Stimulated activated CD8-positive, alpha-beta memory T cell treated with anti-CD3 and anti-CD28 coated beads, Interleukin-4, amount 100 ng/mL, for 4 hours (primary cell): ENCODE results near the gene WDR27.
A peak's percentile ranks its signal among the peaks of the same experiment; 100 is the strongest.
"Not testable (repeated sequence)": the region's sequence is repeated elsewhere in the genome, so short reads cannot be mapped to it uniquely, and the experiment has no call there.

Experiments
- DNase-seq, 2 donors: peaks; one replicate each; pipeline ENCODE4 v3.0.0-alpha.2; 2020; ENCODE audit warnings: low read depth in 2 of 2, low spot score in 1 of 2

Gene WDR27

DNA sequence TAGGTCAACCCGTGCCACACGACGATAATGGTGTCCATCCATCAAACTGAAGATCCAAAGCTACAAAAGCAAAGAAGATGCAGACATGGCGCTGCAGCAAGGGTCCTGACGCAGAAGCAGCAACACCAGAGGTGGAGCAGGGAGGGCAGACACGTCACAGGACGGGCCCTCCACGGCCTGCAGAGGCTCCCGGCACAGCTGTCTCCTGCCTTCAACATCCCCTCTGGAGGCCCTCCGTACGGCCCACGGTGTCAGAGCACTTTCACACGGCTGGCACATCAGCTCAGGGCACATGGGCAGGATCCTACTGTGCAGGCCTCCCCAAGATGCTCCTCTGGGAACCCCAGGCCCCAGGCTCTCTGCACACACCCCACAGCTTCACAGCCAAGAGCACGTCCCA, 37.6 kb downstream of the WDR27 start:
- DNase-seq, result no peak

DNA sequence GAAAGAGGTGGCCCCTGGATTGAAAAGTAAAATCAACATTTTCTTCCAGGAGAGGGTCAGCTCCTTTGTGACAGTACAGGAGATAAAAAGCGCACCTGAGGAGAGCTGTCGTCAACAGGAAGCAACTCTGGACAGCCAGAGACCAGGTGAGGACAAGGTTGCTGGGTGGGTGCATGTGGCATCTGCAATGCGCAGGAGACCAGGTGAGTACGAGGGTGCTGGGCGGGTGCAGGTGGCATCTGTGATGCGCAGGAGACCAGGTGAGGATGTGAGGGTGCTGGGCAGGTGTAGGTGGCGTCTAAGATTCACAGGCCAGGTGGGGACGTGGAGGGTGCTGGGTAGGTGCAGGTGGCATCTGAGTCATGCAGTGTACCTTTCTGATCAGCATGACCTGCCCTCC, 38.4 kb downstream of the WDR27 start:
- no peak for DNase-seq

DNA sequence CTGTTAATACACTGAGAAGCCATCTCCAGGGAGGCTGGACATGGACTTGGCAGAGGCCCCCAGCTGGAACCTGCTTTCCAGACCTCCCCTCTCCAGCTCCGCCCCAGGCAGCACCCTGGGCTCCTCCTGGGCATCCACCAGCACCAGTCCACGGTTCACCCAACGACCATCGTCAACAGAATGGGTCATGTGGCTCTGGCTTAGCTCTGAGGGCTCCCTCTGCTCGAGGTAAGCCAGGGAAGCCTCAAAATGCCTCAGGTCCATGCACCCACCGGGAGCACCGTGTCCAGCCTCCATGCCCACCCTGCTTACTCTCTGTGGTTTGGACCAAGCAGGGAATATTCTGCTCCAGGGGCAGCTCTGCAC, 40.5 kb downstream of the WDR27 start:
- no peak for DNase-seq

DNA sequence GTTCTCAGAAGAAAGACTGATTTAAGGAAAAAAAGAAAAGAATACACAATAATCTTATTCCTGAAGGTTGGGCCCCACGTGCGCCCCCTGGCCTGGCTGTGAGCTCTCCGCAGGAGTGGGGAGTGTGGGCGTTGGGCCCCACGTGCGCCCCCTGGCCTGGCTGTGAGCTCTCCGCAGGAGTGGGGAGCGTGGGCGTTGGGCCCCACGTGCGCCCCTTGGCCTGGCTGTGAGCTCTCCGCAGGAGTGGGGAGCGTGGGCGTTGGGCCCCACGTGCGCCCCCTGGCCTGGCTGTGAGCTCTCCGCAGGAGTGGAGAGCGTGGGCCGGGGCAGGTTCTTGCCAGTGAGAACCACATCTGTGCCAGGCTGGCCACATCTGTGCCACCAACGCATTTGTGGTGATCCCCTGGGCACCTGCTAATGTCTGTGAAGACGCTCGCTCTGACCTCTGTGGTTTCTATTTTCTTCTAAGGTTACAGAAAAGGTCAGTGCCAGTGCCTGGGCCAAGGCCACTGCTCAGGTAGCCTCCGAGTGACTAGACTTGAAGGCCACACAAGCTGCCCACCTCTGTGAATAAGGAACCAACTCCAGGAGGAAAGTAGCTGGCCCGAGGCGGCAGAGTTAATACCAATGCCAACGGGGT, 41.0 kb downstream of the WDR27 start:
- DNase-seq, result no peak

DNA sequence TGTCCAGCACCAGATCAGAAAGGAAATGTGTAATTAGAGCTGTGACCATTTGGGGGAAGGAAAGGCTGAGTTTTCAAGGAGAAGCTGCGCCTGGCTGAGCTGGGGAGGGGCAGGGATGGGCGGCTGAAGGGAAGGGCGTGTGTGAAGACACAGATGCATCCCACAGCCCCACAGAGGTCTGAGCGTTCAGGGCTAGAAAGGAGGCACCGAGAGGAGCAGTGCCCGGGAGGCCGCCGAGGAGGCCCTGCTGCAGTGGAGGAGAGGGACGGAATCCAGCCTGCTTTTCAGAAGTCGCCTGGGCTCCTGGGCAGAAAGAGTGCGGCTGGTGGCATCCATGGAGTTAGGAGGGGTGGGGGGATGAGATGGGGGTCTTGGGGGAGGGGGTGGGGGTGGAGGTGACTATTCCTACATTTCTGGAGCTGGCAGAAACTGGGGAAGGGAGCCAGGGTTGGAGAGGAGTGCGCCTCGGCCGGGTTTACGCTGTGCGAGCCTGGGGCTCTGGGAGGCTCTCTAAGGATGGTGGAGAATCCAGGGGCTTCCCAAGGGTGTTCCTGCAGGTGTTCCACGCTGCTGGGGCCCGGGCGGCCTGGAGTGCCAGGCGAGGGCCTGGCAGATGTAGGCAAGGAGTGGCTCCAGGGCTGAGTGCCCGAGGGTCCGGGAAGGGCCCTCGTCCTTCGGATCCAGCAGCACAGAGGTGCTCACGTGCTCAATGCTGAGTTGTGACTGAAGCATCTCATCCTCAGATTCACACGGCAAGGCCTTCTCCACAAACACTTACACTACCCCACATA, 41.8 kb downstream of the WDR27 start:
- no peak for DNase-seq

DNA sequence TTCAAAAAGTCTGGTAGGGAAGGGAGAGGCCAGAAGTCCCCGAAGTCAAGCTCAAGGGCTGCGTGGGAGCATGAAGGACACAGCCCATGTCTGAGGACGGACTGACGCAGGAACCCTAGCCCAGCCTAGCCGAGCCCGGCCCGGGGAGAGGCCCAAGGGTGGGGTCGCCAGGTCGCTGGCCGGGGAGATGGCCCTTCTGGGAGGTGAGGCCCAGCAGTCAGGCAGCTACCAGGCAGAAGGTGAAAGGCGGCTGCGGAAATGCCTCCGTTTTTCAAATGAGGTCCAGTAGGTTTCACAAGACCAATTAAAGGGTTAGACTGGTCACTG, 44.6 kb downstream of the WDR27 start:
- no peak for DNase-seq

DNA sequence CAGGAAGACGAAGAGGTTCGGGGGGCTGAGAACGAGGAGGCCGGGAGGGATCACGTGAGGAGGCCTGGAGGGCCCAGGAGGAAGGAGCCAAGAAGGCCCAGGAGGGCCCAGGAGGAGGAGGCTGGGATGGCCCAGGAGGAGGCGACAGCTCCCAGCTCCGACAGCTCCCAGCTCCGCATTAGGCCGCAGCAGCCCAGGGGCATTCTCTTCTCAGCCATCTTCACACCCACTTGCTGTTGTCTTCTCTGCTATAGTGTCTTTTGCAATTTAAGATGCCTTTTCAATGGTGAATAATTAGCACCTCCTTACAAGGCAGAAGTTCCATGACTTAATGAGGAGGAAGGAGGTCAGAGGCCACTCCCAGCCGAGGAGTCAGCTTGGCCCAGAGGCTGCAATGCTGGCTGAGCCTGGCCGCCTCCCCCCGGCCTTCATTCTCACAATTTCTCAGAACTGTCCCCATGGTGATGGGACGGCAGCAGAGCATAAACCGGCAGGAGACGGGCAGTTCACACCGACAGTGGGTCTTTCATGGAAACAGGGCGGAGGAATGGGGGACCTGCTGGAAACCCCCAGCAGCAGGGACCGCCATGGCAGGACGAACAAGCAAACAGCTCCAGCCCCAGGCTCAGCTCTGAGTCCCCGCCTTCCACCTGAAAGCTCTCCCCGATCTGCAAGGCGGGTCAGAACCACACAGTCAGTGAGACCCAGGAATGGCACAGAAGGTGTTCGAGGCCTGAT, 45.1 kb downstream of the WDR27 start:
- no peak for DNase-seq

DNA sequence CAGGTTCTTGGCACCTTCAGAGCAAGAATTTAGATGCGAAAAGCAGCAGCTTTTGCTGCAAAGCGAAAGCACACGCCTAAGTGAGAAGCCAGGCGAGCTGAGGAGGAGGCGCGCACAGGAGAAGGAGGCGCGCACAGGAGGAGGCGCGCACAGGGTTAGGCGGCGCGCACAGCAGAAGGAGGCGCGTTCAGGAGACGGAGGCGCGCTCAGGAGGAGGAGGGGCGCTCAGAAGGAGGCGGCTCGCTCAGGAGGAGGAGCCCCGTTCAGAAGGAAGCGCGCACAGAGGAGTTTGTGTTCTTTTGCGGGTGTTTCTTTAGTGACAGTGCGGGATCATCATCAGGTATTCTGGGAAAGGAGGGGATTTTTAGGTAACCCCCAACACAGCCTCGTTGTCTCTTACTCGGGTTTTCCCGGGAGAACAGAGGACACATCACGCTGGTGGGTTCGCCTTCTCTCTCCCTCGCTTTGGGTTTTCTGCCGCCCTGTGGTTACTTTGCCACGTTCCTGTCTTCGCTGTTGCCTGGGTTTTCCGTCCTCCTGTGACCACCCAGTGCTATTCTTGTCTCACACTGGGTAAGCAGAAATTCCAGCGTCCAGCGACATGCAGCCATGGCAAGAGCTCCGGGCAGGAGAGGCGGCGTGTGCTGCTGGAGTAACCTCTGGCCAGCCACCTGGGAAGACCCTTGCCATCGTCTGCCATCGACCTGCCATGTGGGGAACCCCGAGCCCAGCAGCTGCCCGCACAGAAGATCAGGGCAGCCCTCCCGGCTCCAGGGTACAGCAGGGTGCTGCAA, 47.0 kb downstream of the WDR27 start:
- peak; percentile 13 to 45 for DNase-seq

DNA sequence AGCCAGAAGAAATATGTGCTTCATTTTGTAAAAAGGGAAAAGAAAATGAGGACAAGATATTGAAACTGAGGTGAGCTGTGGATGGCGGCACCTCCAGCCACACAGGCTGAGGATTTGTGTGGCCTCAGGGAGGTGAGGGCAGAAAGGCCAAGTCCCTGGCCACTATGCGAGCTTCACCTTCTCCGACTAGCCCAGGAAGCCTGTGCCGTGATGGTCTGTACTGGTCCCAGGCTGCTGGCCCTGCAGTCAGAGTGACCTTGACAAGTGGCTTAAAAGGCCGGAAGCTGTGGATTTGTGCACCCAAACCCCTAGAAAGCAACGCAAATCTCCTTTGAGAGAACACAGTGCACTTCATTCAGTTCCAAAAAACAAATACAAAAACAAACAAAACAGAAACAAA, 48.1 kb downstream of the WDR27 start:
- DNase-seq, result no peak

DNA sequence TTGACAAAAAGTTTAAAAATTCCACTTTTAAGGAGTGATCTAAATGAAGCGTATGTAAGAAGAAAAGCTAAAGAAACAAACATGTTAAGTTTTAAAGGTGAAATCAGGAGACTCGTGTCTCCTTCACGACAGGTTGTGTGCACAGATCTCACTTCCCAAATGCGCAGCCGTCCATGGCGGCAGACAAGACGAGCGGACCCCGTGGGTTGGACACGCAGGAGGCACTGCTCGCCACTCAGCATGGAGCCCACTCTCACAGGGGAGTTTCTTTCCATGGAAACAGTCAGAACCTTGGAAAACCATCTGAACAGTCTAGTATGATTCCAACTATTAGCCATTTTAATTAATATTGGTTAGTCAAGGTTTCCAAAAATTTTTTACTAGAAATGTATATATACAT, 48.9 kb downstream of the WDR27 start:
- no peak for DNase-seq

DNA sequence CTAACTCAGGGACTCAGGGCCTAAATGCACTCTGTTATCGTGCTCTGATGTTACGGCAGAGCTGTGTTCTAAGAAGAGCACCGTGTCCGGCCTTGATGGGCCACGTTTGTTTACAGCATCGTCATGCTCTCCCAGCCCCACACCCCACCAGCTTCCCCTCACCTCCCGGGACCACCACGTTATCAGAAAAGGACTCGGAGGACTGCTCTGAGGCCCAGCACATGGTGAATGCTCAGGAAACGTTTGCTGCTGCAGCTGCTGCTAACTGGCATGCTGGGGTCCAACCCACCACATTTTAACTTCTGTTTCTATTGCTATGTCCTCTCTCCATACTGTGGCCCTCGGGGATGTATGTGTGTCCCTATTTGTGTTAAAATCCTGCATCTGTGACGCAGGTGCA, 50.3 kb downstream of the WDR27 start:
- DNase-seq, result no peak

DNA sequence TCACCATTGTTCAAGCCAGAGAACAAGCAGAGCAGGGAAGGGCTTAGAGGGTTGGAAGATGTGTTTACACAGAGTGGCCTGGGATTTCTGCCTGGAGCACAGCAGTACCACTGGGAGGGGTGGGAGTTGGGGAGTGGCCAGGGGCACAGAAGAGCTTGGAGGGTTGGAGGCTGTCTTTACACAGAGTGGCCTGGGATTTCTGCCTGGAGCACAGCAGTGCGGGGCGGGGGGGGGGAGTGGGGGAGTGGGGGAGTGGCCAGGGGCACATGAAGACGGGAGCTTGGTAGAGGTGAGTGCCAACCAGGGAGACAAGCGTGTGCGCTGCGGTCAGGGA, 50.9 kb downstream of the WDR27 start:
- no peak for DNase-seq

DNA sequence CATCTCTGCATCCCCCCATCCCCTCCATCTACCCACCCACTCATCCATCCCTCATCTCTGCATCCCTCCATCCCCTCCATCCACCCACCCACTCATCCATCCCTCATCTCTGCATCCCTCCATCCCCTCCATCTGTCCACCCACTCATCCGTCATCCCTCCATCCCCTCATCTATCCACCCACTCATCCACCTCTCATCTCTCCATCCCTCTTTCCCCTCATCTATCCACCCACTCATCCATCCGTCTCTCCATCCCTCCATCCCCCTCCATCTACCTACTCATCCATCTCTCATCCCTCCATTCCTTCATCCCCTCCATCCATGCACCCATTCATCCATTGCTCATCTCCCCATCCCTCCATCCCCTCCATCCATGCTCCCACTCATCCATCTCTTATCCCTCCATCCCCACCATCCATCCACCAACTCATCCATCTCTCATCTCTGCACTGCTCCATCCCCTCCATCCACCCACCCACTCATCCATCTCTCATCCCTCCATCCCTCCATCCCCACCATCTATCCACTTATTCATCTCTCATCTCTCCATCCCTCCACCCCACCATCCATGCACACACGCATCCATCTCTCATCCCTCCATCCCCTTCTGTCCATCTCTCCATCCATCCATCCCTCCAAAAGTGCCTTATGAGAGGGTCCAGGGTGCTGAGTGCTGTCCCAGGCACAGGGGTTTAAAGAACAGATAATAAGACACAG, 51.4 kb downstream of the WDR27 start:
- DNase-seq, result no peak

DNA sequence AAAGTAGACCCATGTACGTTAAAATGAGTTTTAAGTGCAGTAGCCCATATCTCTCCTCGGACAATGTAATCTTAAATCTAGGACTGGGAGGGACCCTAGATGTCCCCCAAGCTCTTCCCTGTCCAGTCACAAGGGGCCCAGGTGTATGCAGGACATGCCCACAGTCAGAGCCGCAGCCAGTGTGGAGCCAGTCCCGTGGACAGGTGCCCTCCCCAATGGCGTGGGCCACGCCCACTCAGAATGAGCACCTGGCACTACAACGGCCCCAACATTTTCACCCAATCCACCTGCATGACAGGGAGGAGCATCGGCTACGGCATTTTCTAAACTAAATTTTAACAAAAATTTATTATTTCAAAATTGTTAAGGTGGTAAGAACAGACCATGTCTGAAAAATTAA, 53.2 kb downstream of the WDR27 start:
- no peak for DNase-seq

DNA sequence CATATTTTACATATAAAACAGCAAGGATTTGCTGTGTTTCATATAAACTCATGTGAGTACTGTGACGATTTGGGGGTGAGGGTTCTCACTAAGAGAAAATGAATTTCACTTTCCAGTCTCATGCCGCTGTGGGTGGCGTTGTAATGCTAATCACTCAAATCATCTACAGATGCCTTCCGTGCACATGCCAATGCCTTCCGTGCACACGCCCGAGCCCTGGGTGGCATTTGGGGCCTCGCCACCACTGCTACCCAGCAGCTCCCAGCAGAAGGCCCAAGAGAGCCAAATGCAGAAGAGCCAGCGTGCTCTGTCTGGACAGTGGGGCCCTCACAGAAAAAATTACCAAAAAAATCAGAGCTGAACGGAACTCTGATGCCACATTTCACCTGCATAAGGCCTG, 53.7 kb downstream of the WDR27 start:
- DNase-seq, result no peak

DNA sequence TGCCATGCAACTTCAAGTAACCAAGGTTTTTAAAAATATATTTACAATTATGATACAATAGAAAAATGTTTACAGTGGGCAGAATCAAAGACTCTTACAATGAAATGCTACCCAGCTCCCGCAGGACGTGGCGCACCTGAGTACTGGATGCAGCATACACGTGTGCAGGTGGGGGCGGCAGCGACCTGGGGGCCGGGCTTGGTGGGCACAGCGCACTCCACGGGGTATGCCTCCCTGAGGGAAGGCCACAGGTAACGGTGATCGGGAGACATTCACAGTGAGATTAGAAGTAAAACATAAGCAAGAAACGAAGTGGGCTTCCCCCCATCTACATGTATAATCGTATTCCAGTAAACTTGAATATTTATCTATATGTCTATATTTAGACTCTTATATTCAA, 54.2 kb downstream of the WDR27 start:
- no peak for DNase-seq

DNA sequence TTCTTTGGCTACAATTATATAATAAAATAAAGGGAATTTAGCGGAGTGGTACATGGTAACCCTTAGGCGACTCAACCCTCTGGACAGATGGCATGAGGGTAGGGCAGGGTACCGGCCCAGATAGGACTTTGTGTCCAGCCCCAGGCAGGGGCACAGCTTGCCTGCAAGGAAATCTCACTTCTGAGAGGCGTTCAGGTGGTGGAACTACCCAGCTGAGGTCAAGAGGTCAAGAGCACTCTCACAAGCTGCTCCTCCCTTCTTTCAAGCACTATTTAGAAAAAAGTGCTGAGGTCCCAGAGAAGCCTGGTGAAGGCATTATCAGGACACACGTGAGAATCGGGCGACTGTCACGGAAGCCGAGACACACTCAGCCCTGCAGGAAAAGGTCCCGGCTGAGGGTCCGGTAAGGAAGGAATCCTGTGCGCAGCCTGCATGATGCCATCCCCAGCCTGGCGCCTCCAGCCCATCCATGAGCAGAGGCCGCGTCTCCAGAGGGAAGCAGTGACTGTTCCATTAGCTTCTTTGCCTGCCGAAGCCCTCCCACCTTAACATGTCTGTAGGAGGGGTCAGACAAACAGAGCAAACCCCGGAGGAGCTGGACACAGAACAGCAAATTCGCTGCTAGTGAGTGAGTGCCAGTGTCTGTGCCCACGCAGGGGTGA, 54.8 kb downstream of the WDR27 start:
- no peak for DNase-seq

DNA sequence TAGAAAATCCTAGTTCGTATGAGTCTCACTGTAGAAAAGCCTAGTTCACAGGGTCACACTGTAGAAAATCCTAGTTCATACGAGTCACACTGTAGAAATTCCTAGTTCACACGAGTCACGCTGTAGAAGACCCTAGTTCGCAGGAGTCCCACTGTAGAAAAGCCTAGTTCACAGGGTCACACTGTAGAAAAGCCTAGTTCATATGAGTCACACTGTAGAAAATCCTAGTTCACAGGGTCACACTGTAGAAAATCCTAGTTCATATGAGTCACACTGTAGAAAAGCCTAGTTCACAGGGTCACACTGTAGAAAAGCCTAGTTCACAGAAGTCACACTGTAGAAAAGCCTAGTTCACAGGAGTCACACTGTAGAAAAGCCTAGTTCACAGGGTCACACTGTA, 56.4 kb downstream of the WDR27 start:
- not testable (repeated sequence) for DNase-seq

DNA sequence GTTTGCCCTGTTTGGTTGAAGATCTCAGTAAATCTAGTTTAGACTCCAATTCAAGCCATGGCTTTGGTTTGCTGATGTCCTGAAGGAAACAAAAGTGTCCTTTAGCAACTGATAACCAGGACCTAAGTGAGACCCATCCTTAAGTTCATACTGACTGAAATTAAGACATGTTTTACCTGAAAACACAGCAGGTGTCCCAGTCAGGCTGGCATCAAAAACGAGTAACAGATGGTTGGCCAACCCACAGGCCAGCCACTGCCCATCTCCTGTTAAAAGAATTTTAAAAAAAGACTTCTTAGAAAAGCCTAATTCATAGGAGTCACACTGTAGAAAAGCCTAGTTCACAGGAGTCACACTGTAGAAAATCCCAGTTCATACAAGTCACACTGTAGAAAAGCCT, 58.3 kb downstream of the WDR27 start:
- no peak for DNase-seq

DNA sequence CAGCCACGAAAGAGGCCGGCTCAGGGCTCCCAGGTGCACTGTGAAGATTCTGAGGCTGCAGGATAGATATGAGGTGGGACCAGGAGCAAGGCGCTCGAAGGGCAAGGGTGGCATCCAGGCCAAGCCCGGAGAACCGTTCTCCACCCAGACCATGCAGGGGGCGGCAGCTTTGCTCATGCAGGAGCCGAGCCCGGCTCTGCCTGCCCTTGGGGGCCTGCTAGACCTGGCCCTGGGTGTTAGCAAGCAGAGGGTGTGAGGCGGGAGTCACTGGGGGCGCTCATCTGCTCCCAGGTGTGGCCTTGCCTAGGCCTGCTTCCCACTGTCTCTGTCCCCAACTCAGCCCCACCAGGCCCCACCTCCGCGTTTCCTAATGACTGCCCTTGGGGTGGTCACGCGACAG, 59.4 kb downstream of the WDR27 start:
- no peak for DNase-seq
